Cardiac muscle cell (in vitro differentiated cells and primary cell): Measurements from ENCODE around the gene RRP15. TPM values are rescaled to one million over a fixed set of nuclear protein-coding genes. Genes with fewer than 3 reads are reported as not detected.

Experiments used
- DNase-seq, 2 donors: peaks; one replicate each; pipeline versions ENCODE4 v3.0.0 to v3.0.0-alpha.2; 2010 to 2017; ENCODE audit warnings: low read depth in 1 of 2, low spot score in 1 of 2
- H3K27ac ChIP-seq: fragments of 200-600 bp; sonication (generic); 2 replicates; pipeline ENCODE4 v1.5.1; 2016
- H3K27me3 ChIP-seq: fragments of 200-600 bp; sonication (generic); 2 replicates; pipeline ENCODE4 v1.6.0; 2016; ENCODE audit warnings: control low read depth
- H3K36me3 ChIP-seq: fragments of 200-600 bp; sonication (generic); 2 replicates; pipeline ENCODE4 v1.5.1; 2016; ENCODE audit warnings: control low read depth
- H3K4me1 ChIP-seq: fragments of 200-600 bp; sonication (generic); 2 replicates; pipeline ENCODE4 v1.8.1; 2017; ENCODE audit warnings: low read depth, mild to moderate bottlenecking, mixed run types
- H3K4me3 ChIP-seq: fragments of 200-600 bp; sonication (generic); 2 replicates; pipeline ENCODE4 v1.5.1; 2016; ENCODE audit warnings: mild to moderate bottlenecking
- H3K9me3 ChIP-seq: fragments of 200-600 bp; sonication (generic); 2 replicates; pipeline ENCODE4 v1.5.1; 2017; ENCODE audit warnings: low read depth, mild to moderate bottlenecking, control low read depth
- CTCF ChIP-seq: IDR thresholded peaks from 2 replicates; pipeline ENCODE4 v1.5.1; 2012; ENCODE audit warnings: low read depth, mild to moderate bottlenecking, low read length
- polyA plus RNA-seq: library from polyadenylated mRNA; unstranded; fragments of >200 nt; fragmentation: Nextera tagmentation; extraction: Ambion mirVana; gene quantifications from 2 replicates; pipeline ENCODE4 v1.2.1, GENCODE V29; 2016
- total RNA-seq: library from RNA; depleted of rRNA; stranded (reverse); fragments of >200 nt; gene quantifications from 2 replicates; pipeline ENCODE4 v1.2.3, GENCODE V29; 2016

Gene RRP15
- total and polyA plus RNA-seq, 2 experiments from 2014 or later, result 5.4 to 13.3 TPM

- Histone ChIP-seq H3K36me3 (peaks cover 32% of the 10 kb centered on the region), H3K9me3 (no peaks in the 10 kb centered on the region), H3K27ac (peak overlapping the region; percentile 41), H3K4me3 (no peak overlapping the region), H3K4me1 (peaks cover 63% of the 10 kb centered on the region), H3K27me3 (no peaks in the 10 kb centered on the region)
- TF ChIP-seq CTCF, result no peak
- no peak for DNase-seq
These were observed 79.1 kb downstream of the RRP15 start for GRCh38 chr1:218364028-218364710.

- Histone ChIP-seq H3K4me3 (no peak overlapping the region), H3K27ac (peak overlapping the region; percentile 41), H3K36me3 (peaks cover 37% of the 10 kb centered on the region), H3K9me3 (no peaks in the 10 kb centered on the region), H3K27me3 (no peaks in the 10 kb centered on the region), H3K4me1 (peaks cover 63% of the 10 kb centered on the region)
- no peak for TF ChIP-seq CTCF
- DNase-seq, result no peak
These were observed 80.3 kb downstream of the RRP15 start for GRCh38 chr1:218365226-218365999.

GRCh38 chr1:218366322-218367052 is 81.4 kb downstream of the RRP15 start:
- no peak for TF ChIP-seq CTCF
- Histone ChIP-seq H3K27me3 (no peaks in the 10 kb centered on the region), H3K9me3 (no peaks in the 10 kb centered on the region), H3K4me1 (peaks cover 64% of the 10 kb centered on the region), H3K27ac (peak overlapping the region; percentile 73), H3K4me3 (no peak overlapping the region), H3K36me3 (peaks cover 37% of the 10 kb centered on the region)
- no peak for DNase-seq

- H3K4me1 ChIP-seq, result peaks cover 64% of the 10 kb centered on the region
- H3K36me3 ChIP-seq, result peaks cover 37% of the 10 kb centered on the region
- H3K9me3 ChIP-seq, result no peaks in the 10 kb centered on the region
- no peak overlapping the region for H3K4me3 ChIP-seq
- DNase-seq, result no peak
- H3K27me3 ChIP-seq, result no peaks in the 10 kb centered on the region
- TF ChIP-seq CTCF, result no peak
- H3K27ac ChIP-seq, result peak overlapping the region; percentile 73
These were observed 82.0 kb downstream of the RRP15 start for GRCh38 chr1:218367118-218367517.

- Histone ChIP-seq H3K36me3 (peaks cover 32% of the 10 kb centered on the region), H3K9me3 (no peaks in the 10 kb centered on the region), H3K4me1 (peaks cover 72% of the 10 kb centered on the region), H3K27ac (peak overlapping the region; percentile 73), H3K4me3 (no peak overlapping the region), H3K27me3 (no peaks in the 10 kb centered on the region)
- no peak for TF ChIP-seq CTCF
- DNase-seq, result no peak
These were observed 83.6 kb downstream of the RRP15 start for GRCh38 chr1:218368686-218369085.
